ENCODE data around the gene BNC2.

The BNC2 gene

DNA sequence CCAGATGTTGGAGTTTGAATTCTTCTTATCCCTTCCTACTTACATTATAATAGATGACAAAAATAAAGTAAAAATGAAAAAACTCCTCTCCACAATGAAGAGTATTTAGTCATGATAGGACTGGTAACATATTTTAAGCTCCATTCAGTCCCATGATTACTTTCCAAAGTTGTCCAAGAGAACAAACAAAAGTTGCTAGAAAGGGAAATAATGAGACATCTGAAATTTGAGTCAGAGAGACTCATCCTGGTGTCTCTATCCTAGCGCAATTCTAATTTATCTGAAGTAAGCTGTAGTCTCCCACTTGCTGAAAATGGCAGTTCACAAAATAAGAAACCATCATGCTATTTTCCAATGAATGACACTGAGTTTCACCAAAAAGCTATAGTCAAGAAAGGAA lies 152.2 kb downstream of the BNC2 start:
- no peak for DNase-seq (ENCODE audit: low read depth in 2 of 2)

DNA sequence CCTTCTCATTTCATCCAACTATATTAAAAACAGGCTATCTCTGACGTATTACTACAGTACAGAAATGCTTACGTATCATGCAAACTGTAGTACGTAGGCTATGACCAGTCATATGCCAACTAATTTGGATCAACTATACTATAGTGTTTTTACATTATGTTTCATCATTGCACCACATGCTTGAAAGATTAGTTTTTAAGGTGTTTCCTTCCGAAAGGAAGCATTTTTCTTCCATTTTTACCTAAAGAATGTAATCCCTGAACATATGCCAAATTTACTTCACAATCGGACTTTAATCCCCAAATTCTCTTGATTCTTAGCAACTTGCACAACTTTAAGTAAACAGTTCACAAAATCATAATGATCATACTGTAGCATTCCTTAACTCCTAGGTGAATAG lies 153.9 kb downstream of the BNC2 start:
- DNase-seq (ENCODE audit: low read depth in 2 of 2): no peak

DNA sequence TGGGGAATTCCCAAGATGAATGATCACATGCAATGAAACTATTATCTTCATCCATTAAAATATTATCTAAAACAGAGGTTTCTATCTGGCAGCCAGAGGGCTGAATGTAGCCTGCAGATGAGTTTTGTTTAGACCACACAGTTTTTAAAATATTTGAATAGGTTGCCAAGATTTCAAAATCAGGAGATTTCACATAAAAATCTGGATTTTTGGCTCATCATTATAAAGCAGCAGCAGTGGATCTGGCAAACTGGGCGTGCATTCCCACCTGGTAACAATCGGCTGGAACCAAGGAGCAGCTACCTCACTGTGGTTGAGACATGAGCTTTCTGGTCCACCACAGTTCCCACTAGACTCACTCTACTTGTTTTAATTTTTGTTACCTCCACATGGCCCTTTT lies 155.1 kb downstream of the BNC2 start:
- DNase-seq (ENCODE audit: low read depth in 2 of 2): peak; percentile 85 to 86

GRCh38 chr9:16712787-16713186 lies 157.7 kb downstream of the BNC2 start:
- no peak for DNase-seq (ENCODE audit: low read depth in 2 of 2)

- no peak for DNase-seq (ENCODE audit: low read depth in 2 of 2)
These were observed 159.6 kb downstream of the BNC2 start for GRCh38 chr9:16710888-16711287.

DNA sequence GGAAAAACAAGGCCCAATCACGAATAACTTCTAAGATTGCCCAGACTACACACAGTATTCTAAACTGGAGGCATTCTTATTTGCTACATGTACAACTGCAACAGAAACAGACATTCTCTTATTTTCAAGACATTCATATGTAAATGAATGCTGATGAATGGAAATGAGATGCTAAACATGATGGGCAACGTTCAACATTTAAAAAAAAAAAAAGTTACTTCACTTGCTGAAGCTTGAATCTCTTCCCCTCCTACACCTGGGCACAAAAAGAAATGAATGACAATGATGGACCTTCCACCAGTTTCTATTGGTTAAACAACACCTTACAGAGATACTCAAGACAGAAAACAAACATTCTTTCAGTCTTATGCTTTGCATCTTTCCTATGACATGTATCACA lies 160.5 kb downstream of the BNC2 start:
- DNase-seq (ENCODE audit: low read depth in 2 of 2): no peak

GRCh38 chr9:16708656-16709435 lies 161.6 kb downstream of the BNC2 start:
- DNase-seq (ENCODE audit: low read depth in 2 of 2): no peak

GRCh38 chr9:16705111-16705604 lies 165.3 kb downstream of the BNC2 start:
- peak; percentile 94 for DNase-seq (ENCODE audit: low read depth in 2 of 2)

GRCh38 chr9:16704116-16705110 lies 166.1 kb downstream of the BNC2 start:
- DNase-seq (ENCODE audit: low read depth in 2 of 2): peak; percentile 53 to 56

GRCh38 chr9:16701347-16701746 lies 169.1 kb downstream of the BNC2 start:
- DNase-seq (ENCODE audit: low read depth in 2 of 2): no peak

DNA sequence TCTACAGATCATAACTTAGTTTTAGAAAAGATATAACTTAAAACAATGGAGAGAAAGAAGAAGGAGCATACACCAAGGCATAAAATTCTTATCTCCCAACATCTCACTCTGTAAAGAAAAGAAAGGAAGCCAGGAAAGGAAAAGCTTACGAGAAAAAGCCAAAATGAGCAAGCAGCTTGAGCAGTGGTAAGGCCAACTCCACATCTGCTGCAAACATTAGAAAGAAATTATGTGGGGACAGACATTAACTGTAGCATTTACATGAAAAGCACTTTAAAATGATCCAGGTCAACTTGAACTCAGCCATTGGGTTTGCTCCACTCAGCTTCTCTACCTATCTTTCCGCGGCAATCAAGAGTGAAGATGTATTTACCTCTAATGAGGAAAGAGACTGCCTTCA lies 176.9 kb downstream of the BNC2 start:
- DNase-seq (ENCODE audit: low read depth in 2 of 2): no peak

GRCh38 chr9:16690628-16691027 lies 179.8 kb downstream of the BNC2 start:
- DNase-seq (ENCODE audit: low read depth in 2 of 2): no peak

DNA sequence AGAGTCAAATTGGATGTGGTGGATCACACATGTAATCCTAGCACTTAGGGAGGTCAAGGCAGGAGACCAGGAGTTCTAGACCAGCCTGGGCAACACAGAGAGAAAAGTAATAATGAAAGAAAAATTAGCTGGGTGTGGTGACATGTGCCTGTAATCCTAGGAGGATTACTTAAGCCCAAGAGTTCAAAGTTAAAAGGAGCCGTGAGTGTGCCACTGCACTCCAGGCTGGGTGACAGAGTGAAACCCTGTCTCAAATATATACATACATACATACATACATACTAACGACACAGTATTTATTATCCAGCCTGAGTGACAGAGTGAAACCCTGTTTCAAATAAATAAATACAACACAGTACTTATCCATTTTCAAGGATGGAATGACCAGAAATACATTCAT lies 180.3 kb downstream of the BNC2 start:
- no peak for DNase-seq (ENCODE audit: low read depth in 2 of 2)

DNA sequence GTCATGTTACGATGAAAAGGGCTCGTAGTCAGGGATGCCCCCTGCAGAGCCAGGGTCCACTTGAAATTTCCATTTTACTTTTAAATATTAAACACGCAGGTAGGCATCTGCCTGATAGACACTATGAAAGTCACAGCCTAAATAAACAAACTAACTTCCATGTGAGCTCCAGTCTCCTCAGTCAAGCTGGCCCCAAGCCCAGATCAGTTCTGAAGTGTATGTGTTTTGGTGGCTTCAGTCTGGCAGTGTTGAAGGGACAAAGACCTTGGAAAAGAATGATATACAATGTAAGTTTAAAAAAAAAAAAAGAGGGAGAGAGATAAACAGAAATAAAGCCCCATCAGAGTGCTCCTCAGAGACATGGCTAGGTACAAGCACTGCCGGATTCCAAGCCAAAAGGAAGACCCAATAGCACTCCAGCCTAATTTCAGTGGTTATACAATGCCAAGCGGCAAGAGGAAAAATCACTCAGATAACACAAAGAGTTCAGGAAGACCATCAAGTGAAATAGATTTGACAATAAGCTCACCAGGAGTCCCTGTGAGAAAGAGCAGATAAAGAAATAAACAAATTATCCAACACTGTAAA lies 181.0 kb downstream of the BNC2 start:
- DNase-seq (ENCODE audit: low read depth in 2 of 2): no peak

- no peak for DNase-seq (ENCODE audit: low read depth in 2 of 2)
These were observed 181.7 kb downstream of the BNC2 start for GRCh38 chr9:16688814-16689213.

DNA sequence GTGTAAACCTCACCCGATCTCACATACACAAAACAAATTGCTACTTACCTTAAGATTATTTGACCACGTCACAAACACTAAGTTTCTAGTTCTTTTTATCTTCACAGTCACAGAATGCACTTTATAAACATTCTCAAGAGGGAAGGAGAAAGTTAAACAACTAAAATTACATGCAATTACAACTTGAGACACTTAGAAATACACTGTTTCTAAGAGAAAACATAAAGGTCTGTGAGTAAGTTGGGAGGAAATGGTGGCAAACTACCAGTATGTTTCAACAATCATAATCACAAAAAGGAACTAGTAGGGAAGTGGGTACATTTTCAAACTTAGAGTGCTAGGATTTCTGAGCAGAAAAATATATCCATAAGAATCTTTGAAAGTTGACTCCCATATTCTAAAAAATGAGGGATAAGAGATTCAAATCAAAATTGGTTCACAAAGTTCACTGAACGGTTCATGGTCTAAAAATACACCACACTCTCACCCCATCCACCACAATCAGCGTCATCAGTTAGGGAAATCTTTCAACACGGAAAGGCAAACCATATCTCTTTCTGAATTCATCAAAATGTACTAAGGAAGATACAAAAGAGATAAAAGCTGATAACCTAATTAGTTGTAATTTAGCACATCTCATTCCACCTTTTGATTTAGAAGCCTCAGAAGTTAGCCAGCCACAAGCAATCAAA lies 182.6 kb downstream of the BNC2 start:
- no peak for DNase-seq (ENCODE audit: low read depth in 2 of 2)

DNA sequence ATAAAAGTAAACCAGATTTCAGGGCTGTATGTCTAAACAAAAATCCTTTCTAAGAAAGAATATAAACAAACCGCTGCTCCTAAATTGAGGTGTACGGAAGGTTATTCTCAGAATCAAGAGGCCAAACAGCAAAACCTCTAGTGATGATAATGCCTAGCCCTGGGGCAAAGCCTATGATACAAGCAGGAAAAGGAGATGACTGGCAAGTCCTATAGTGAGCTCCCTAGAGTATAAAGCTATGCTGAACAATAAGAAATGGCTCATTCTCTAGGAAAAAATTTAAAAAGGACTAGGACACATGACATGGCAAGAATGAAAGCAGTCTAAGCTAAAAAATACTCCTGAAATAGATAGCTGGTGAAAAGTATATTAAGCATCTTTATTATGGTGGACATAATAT lies 187.1 kb downstream of the BNC2 start:
- DNase-seq (ENCODE audit: low read depth in 2 of 2): no peak

- DNase-seq (ENCODE audit: low read depth in 2 of 2): no peak
These were observed 188.2 kb downstream of the BNC2 start for GRCh38 chr9:16682273-16682672.

DNA sequence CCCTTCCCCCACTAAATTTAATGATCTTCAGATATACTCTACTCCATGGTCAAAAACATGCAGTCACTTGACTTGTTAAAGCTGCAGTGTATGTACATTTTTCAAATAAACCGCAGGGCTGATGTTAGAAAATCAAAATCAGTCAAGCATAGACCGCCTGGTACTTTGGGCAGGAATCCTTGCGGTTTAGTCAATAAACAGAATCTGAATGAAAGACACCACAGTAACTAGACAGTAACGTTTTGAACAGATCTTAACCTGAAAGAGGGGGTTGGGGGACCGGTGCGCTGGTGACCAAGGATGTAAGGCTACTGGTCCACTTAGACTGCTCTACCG lies 188.8 kb downstream of the BNC2 start:
- no peak for DNase-seq (ENCODE audit: low read depth in 2 of 2)

DNA sequence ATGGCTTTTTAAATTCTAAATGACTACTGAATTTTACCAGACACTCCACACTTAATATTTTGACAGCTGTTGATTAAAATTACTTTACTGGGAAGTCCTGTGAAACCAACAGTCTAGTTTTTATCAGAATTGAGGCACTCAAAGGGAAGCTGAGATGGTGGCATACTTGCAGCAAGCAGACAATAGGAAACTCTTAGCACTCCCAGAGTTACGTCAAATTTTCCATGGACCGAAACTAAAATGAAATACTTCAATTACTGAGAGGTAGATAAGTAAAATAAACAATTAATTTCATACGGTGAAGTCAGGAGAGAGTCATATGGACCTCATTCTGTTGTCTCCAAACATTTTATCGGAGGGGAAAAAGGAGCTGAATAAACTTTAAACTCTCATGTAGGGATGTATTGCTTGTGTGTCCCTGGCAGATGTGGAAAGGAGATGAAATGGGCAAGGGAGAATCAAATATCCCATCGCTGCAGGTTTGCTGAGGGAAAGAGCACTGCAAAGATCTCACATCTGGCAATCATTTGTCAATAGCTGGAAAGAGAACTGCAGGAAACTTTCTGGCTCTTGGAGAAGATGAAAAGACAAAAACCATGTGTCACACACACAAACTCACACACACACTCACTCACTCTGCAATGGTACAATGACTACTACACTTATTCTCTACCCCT lies 189.4 kb downstream of the BNC2 start:
- DNase-seq (ENCODE audit: low read depth in 2 of 2): peak; percentile 69 to 70

DNA sequence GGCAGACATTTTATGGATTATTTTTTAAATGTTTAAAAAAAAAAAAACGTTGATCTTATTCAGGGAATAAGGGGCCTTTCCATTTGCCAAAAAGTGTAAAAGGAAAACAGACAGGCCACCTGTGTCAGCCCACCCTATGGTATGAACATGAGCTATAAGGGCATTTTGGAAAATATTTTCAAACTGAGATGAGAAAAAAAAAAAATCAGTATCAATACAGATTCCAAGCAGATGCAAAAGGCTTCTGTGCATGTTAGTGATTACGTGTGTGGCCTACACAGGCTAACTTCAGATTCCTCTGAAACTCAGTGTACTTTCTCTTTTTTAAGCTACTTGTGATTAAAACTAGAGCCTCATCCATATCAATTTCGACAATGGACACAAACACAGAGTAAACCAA lies 189.9 kb downstream of the BNC2 start:
- DNase-seq (ENCODE audit: low read depth in 2 of 2): no peak

All from fibroblast of skin of left quadriceps (primary cell).